MM.1S (cell line): ENCODE data around the gene EHMT2.

Experiments
- CTCF ChIP-seq: fragments of 300-600 bp; sonication (generic); IDR thresholded peaks from 2 replicates; pipeline ENCODE4 v1.5.1; 2016; ENCODE audit warnings: antibody characterized with exemption, low read length, mixed read lengths
- EZH2 ChIP-seq: fragments of 300-600 bp; sonication (generic); optimal IDR thresholded peaks from 2 replicates; pipeline ENCODE3; 2017; ENCODE audit warnings: low read depth, mild to moderate bottlenecking, antibody characterized with exemption, low read length, mixed read lengths
- EZH2phosphoT487 ChIP-seq: fragments of 300-600 bp; sonication (generic); IDR thresholded peaks from 2 replicates; pipeline ENCODE4 v1.6.1; 2018; ENCODE audit warnings: antibody characterized with exemption, low read length

- TF ChIP-seq EZH2 (no peak), CTCF (no peak), EZH2phosphoT487 (no peak)
Measured at GRCh38 chr6:31933537-31933936, 36.0 kb upstream of the EHMT2 start.
